B cell (primary cell): ENCODE results near the gene SULT1B1.

ENCODE experiments used
- CTCF ChIP-seq: fragments of 200-600 bp; IDR thresholded peaks from one replicate; pipeline ENCODE4 v1.8.0; 2022; ENCODE audit warnings: antibody characterized with exemption, mild to moderate bottlenecking
- EZH2 ChIP-seq: IDR thresholded peaks from 2 replicates; pipeline ENCODE4 v1.6.1; 2012; ENCODE audit warnings: borderline replicate concordance, low read depth, mild to moderate bottlenecking, moderate library complexity, low read length; ENCODE audit not compliant: insufficient read depth, poor library complexity, severe bottlenecking

- TF ChIP-seq EZH2: no peak
- TF ChIP-seq CTCF: no peak
Measured at GRCh38 chr4:69714086-69714485, 46.3 kb downstream of the SULT1B1 start.
